Endothelial cell of umbilical vein (primary cell): ENCODE data around the gene TMEM175. TPM values are rescaled to one million over a fixed set of nuclear protein-coding genes. Genes with fewer than 3 reads are reported as not detected.

Experiments
- BruUV-seq: library from RNA; stranded (reverse); fragments of 400-500 nt; replicated peaks from 2 replicates; lab custom pipeline; 2021; lab: Mats Ljungman, UMichigan
- CTCF ChIA-PET: fragments of 300-600, 350-600 bp; sonication (Branson Sonifier 250); formaldehyde crosslinking; loops from one replicate; lab custom pipeline; 2021; ENCODE audit warnings: antibody characterized with exemption, inconsistent platforms; lab: Charles Lee
- POLR2A ChIA-PET: fragments of 300-600, 350-600 bp; sonication (Branson Sonifier 250); formaldehyde crosslinking; loops from one replicate; lab custom pipeline; 2021; ENCODE audit warnings: antibody characterized with exemption, inconsistent platforms; lab: Charles Lee
- DNase-seq: peaks from one replicate; pipeline ENCODE4 v3.0.0-alpha.2; 2011; ENCODE audit warnings: low read depth, low spot score
- FAIRE-seq: peaks from 2 replicates; lab custom pipeline; 2011; peaks lifted over from hg19 to GRCh38; lab: Jason Lieb, UNC
- H2AFZ ChIP-seq: 2 replicates; pipeline ENCODE4 v1.6.0; 2012; ENCODE audit warnings: low read depth, low read length, control low read depth, inconsistent platforms
- H3K27ac ChIP-seq: 2 replicates; pipeline ENCODE4 v1.5.1; 2011; ENCODE audit warnings: low read depth, mild to moderate bottlenecking, control low read depth, low read length, moderate library complexity; ENCODE audit not compliant: insufficient read depth
- H3K27me3 ChIP-seq, 2 experiments: 2 replicates each; pipeline versions ENCODE4 v1.6.0 to v1.6.1; 2011; ENCODE audit warnings: low read length in 2 of 2, mixed read lengths in 1 of 2; ENCODE audit not compliant: control insufficient read depth in 2 of 2, insufficient read depth in 2 of 2
- H3K36me3 ChIP-seq, 2 experiments: 2 replicates in 1 of 2; 3 replicates in 1 of 2; pipeline ENCODE4 v1.5.1; 2011; ENCODE audit warnings: low read length in 2 of 2, mild to moderate bottlenecking in 1 of 2, moderate library complexity in 1 of 2; ENCODE audit not compliant: control insufficient read depth in 2 of 2, insufficient read depth in 2 of 2; ENCODE audit errors: extremely low read depth in 1 of 2
- H3K4me1 ChIP-seq: 3 replicates; pipeline ENCODE4 v1.5.1; 2011; ENCODE audit warnings: mild to moderate bottlenecking, low read length; ENCODE audit not compliant: control insufficient read depth, insufficient read depth; ENCODE audit errors: extremely low read depth
- H3K4me2 ChIP-seq: 2 replicates; pipeline ENCODE4 v1.6.1; 2011; ENCODE audit warnings: low read length, control low read depth, mixed read lengths; ENCODE audit not compliant: insufficient read depth
- H3K4me3 ChIP-seq, 3 experiments: fragments of 200-600 bp in 1 of 3; sonication (generic), shearing (Covaris generic) in 1 of 3; replicated peaks in 1 of 3; 2 replicates each; pipeline ENCODE4 v1.5.1; 2011 to 2016; ENCODE audit warnings: control low read depth in 3 of 3, low read length in 3 of 3, mild to moderate bottlenecking in 2 of 3, inconsistent platforms in 1 of 3, low read depth in 1 of 3, moderate library complexity in 1 of 3; ENCODE audit not compliant: insufficient read depth in 1 of 3
- H3K79me2 ChIP-seq: 2 replicates; pipeline ENCODE4 v1.6.0; 2012; ENCODE audit warnings: low read length, inconsistent platforms; ENCODE audit not compliant: control insufficient read depth, insufficient read depth
- H3K9ac ChIP-seq: replicated peaks from 2 replicates; pipeline ENCODE3; 2011; ENCODE audit warnings: low read length, control low read depth; ENCODE audit not compliant: insufficient read depth; ENCODE audit errors: extremely low read depth
- H3K9me1 ChIP-seq: replicated peaks from 3 replicates; pipeline ENCODE4 v1.6.0; 2011; ENCODE audit warnings: mild to moderate bottlenecking, low read length; ENCODE audit not compliant: control insufficient read depth, insufficient read depth; ENCODE audit errors: extremely low read depth
- H3K9me3 ChIP-seq: replicated peaks from 2 replicates; pipeline ENCODE4 v1.5.1; 2012; ENCODE audit warnings: low read length, inconsistent platforms; ENCODE audit not compliant: control insufficient read depth, insufficient read depth
- H4K20me1 ChIP-seq: replicated peaks from 2 replicates; pipeline ENCODE3; 2011; ENCODE audit warnings: mild to moderate bottlenecking, low read length; ENCODE audit not compliant: control insufficient read depth, insufficient read depth; ENCODE audit errors: extremely low read depth
- EZH2 ChIP-seq: IDR thresholded peaks from 2 replicates; pipeline ENCODE4 v1.6.1; 2012; ENCODE audit warnings: borderline replicate concordance, low read depth, mild to moderate bottlenecking, moderate library complexity, low read length, inconsistent platforms; ENCODE audit not compliant: severe bottlenecking
- FOS ChIP-seq: IDR thresholded peaks from 2 replicates; pipeline ENCODE4 v1.6.1; 2011; ENCODE audit warnings: mild to moderate bottlenecking, low read length, moderate library complexity, borderline replicate concordance; ENCODE audit not compliant: insufficient read depth
- GATA2 ChIP-seq: IDR thresholded peaks from 2 replicates; pipeline ENCODE4 v1.7.0; 2011; ENCODE audit warnings: low read depth, mild to moderate bottlenecking, moderate library complexity, mixed read lengths, low read length; ENCODE audit not compliant: insufficient read length, insufficient read depth
- JUN ChIP-seq: IDR thresholded peaks from 2 replicates; pipeline ENCODE4 v1.6.1; 2011; ENCODE audit warnings: borderline replicate concordance, low read depth; ENCODE audit not compliant: insufficient read length, insufficient read depth
- MYC ChIP-seq: IDR thresholded peaks from one replicate; pipeline ENCODE4 v1.6.1; 2011; ENCODE audit warnings: mild to moderate bottlenecking, low read depth, low read length
- POLR2A ChIP-seq: IDR thresholded peaks from 2 replicates; pipeline ENCODE4 v1.6.1; 2012; ENCODE audit warnings: low read depth, mild to moderate bottlenecking, control low read depth, low read length
- POLR2AphosphoS5 ChIP-seq: IDR thresholded peaks from 2 replicates; pipeline ENCODE4 v1.6.1; 2012; ENCODE audit warnings: low read depth, mild to moderate bottlenecking, control low read depth, low read length, moderate library complexity; ENCODE audit not compliant: insufficient read depth
- dilution Hi-C: fragments of 300-500 bp; cut with MboI; formaldehyde crosslinking; loops from one replicate; pipeline ENCODE4 v1.15.0; 2019; ENCODE audit warnings: low sequenced_read_pairs; ENCODE audit not compliant: extremely low pct_ligation_motif_present
- intact Hi-C: fragments of 100-400 bp; cut with micrococcal nuclease; formaldehyde crosslinking; loops from one replicate; pipeline ENCODE4 v1.10.0; 2022
- polyA plus RNA-seq, 4 experiments: library from polyadenylated mRNA; depleted of rRNA in 3 of 4; stranded (reverse) in 3 of 4; unstranded in 1 of 4; fragments of >200 nt; gene quantifications; 2 replicates each; pipeline versions ENCODE4 v1.2.1 to v1.2.3, GENCODE V29; 2011 to 2012; ENCODE audit warnings: missing spikeins in 1 of 4
- total RNA-seq: library from RNA; stranded (reverse); gene quantifications from 2 replicates; pipeline ENCODE4 v1.2.3, GENCODE V29; 2021
- TF ChIP-seq, protein P1 (sequence below): IDR thresholded peaks from 2 replicates; pipeline ENCODE4 v1.6.1; 2011; ENCODE audit not compliant: insufficient read depth, insufficient read length
- TF ChIP-seq, protein P2 (sequence below), 2 donors: IDR thresholded peaks; 1 replicate in 1 of 2; 2 replicates in 1 of 2; pipeline ENCODE4 v1.5.1; 2011; ENCODE audit warnings: low read length in 2 of 2, mild to moderate bottlenecking in 2 of 2, moderate library complexity in 2 of 2, control low read depth in 1 of 2, inconsistent platforms in 1 of 2, low read depth in 1 of 2; ENCODE audit not compliant: insufficient read depth in 1 of 2; ENCODE audit errors: extremely low read depth in 1 of 2

TMEM175 gene
- total and polyA plus RNA-seq, 2 donors (not counting 3 experiments of a cell fraction or from before 2014, with no cell fraction given): 21.9 to 80.1 TPM

DNA sequence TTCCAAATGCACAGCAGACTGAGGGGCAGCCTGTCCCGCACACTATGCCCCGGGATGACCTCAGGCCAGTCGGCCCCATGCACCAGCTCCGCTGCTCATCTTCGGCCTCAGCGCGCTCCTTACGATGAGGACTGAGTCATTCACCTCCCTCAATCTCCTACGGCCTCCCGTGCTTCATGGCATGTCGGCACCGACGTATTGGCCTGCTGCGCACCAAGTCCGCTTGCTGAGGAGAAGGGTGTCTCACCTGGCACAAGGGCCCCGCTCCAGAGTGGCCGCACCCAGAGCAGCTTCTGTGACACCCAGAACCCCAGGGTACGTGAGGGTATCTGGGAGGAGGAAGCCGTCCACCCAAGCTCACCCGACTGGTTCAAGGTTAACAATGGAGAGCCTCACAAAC is 35.6 kb upstream of the TMEM175 start:
- ChIA-PET POLR2A (no interaction called here), CTCF (interaction anchor here (0.9 to 1.5 kb wide), 2 partner anchors 11 to 91 kb away, joined by 4 read pairs; partner anchors contain the start of gene IDUA)
- BruUV-seq: no TSS peak
- H3K4me1 ChIP-seq: no peaks in the 10 kb centered on the region
- TF ChIP-seq, protein P1, sequence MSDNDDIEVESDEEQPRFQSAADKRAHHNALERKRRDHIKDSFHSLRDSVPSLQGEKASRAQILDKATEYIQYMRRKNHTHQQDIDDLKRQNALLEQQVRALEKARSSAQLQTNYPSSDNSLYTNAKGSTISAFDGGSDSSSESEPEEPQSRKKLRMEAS: no peak
- no peak for TF ChIP-seq FOS
- TF ChIP-seq GATA2: no peak
- TF ChIP-seq EZH2: no peak
- TF ChIP-seq, protein P2, sequence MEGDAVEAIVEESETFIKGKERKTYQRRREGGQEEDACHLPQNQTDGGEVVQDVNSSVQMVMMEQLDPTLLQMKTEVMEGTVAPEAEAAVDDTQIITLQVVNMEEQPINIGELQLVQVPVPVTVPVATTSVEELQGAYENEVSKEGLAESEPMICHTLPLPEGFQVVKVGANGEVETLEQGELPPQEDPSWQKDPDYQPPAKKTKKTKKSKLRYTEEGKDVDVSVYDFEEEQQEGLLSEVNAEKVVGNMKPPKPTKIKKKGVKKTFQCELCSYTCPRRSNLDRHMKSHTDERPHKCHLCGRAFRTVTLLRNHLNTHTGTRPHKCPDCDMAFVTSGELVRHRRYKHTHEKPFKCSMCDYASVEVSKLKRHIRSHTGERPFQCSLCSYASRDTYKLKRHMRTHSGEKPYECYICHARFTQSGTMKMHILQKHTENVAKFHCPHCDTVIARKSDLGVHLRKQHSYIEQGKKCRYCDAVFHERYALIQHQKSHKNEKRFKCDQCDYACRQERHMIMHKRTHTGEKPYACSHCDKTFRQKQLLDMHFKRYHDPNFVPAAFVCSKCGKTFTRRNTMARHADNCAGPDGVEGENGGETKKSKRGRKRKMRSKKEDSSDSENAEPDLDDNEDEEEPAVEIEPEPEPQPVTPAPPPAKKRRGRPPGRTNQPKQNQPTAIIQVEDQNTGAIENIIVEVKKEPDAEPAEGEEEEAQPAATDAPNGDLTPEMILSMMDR (IDR thresholded peaks at IDR 0.05; ENCODE audit: extremely low read depth in 1 of 2, insufficient read depth in 1 of 2, low read depth in 1 of 2, low read length in 2 of 2): no peak
- no peak for TF ChIP-seq MYC
- no peak for TF ChIP-seq JUN
- no peak for TF ChIP-seq POLR2A
- TF ChIP-seq POLR2AphosphoS5: no peak
- dilution Hi-C loops (no loop called here), intact Hi-C loops (no loop called here)
- no peak overlapping the region for H3K9ac ChIP-seq
- H3K9me3 ChIP-seq: no peaks in the 10 kb centered on the region
- H3K79me2 ChIP-seq: no peaks in the 10 kb centered on the region
- no peaks in the 10 kb centered on the region for H3K27me3 ChIP-seq
- DNase-seq (no peak), FAIRE-seq (no peak)
- H2AFZ ChIP-seq: no peak overlapping the region
- H3K36me3 ChIP-seq: peaks cover 0 to 27% of the 10 kb centered on the region in 2 experiments
- no peak overlapping the region for H3K4me2 ChIP-seq
- H3K9me1 ChIP-seq: no peaks in the 10 kb centered on the region
- H3K27ac ChIP-seq: no peak overlapping the region
- H3K4me3 ChIP-seq: no peak overlapping the region
- H4K20me1 ChIP-seq: no peaks in the 10 kb centered on the region
